OCI-LY1 (cell line): ENCODE results near the gene UPF2.

Experiments used
- H2AFZ ChIP-seq: fragments of 200-600 bp; sonication (generic), shearing (Covaris generic); 2 replicates; pipeline ENCODE4 v1.6.0; 2014; ENCODE audit warnings: antibody characterized with exemption, mild to moderate bottlenecking, low read length
- H3F3A ChIP-seq: fragments of 200-600 bp; sonication (generic), shearing (Covaris generic); 2 replicates; pipeline ENCODE4 v1.6.0; 2014; ENCODE audit warnings: mild to moderate bottlenecking, antibody characterized with exemption, low read length, moderate library complexity; ENCODE audit not compliant: insufficient read depth
- H3K27ac ChIP-seq: fragments of 200-600 bp; sonication (generic); 2 replicates; pipeline ENCODE4 v1.5.1; 2014; ENCODE audit warnings: low read length, mixed run types, mild to moderate bottlenecking, low read depth; ENCODE audit not compliant: poor library complexity, severe bottlenecking
- H3K27me3 ChIP-seq: fragments of 200-600 bp; sonication (generic); 2 replicates; pipeline ENCODE4 v1.6.0; 2014; ENCODE audit warnings: antibody characterized with exemption, mild to moderate bottlenecking, low read length, moderate library complexity; ENCODE audit not compliant: insufficient read depth
- H3K36me3 ChIP-seq: fragments of 200-600 bp; sonication (generic); 2 replicates; pipeline ENCODE4 v1.6.1; 2014; ENCODE audit warnings: mild to moderate bottlenecking, antibody characterized with exemption, low read length, moderate library complexity, mixed read lengths; ENCODE audit not compliant: insufficient read depth
- H3K4me1 ChIP-seq: fragments of 200-600 bp; sonication (generic); 2 replicates; pipeline ENCODE4 v1.5.1; 2014; ENCODE audit warnings: mild to moderate bottlenecking, low read length, moderate library complexity; ENCODE audit not compliant: insufficient read depth, severe bottlenecking
- H3K4me2 ChIP-seq: fragments of 200-600 bp; sonication (generic), shearing (Covaris generic); 2 replicates; pipeline ENCODE4 v1.6.1; 2014; ENCODE audit warnings: low read length
- H3K4me3 ChIP-seq: fragments of 200-600 bp; sonication (generic); 2 replicates; pipeline ENCODE4 v1.5.1; 2014; ENCODE audit warnings: low read length, low read depth, mild to moderate bottlenecking, mixed read lengths; ENCODE audit not compliant: poor library complexity, severe bottlenecking
- H3K79me2 ChIP-seq: fragments of 200-600 bp; shearing (Covaris generic); 2 replicates; pipeline ENCODE4 v1.6.1; 2016; ENCODE audit warnings: mixed run types, low read length, mixed read lengths; ENCODE audit not compliant: insufficient read depth
- H3K9ac ChIP-seq: fragments of 200-600 bp; sonication (generic), shearing (Covaris generic); 2 replicates; pipeline ENCODE4 v1.6.1; 2014; ENCODE audit warnings: mild to moderate bottlenecking, low read length, mixed read lengths
- H3K9me2 ChIP-seq: fragments of 200-600 bp; sonication (generic), shearing (Covaris generic); 2 replicates; pipeline ENCODE4 v1.6.1; 2014; ENCODE audit warnings: low read depth, mild to moderate bottlenecking, low read length, mixed read lengths
- H3K9me3 ChIP-seq: fragments of 200-600 bp; shearing (Covaris generic); 2 replicates; pipeline ENCODE4 v1.6.1; 2014; ENCODE audit warnings: low read length, mixed read lengths
- H4K20me1 ChIP-seq: fragments of 200-600 bp; sonication (generic), shearing (Covaris generic); 2 replicates; pipeline ENCODE4 v1.6.0; 2016; ENCODE audit warnings: mild to moderate bottlenecking, low read length; ENCODE audit not compliant: insufficient read depth
- CTCF ChIP-seq: fragments of 200-600 bp; sonication (generic), shearing (Covaris generic); IDR thresholded peaks from 2 replicates; pipeline ENCODE4 v1.5.1; 2017; ENCODE audit warnings: mild to moderate bottlenecking, antibody characterized with exemption, low read length, moderate library complexity, mixed read lengths
- EZH2 ChIP-seq: fragments of 200-600 bp; sonication (generic), shearing (Covaris generic); IDR thresholded peaks from 2 replicates; pipeline ENCODE4 v1.8.0; 2017; ENCODE audit warnings: borderline replicate concordance, mixed run types, mild to moderate bottlenecking, antibody characterized with exemption, low read length, moderate library complexity, mixed read lengths

Gene UPF2

DNA sequence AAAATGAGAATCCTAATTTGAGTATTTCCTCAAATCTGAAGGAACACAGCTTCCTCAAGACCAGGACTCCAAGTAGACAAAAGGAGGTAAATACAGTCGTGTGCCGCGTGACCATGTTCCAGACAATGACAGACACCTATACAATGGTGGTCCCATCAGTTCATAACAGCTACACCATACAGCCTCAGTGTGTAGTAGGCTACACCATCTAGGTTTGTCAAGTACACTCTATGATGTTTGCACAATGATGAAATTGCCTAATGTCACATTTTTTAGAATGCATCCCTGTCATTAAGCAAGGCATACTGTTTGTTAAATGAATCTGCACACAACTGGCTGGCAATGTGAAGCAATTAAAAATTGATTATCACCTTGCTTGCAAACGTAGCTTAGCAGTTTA, 111.6 kb downstream of the UPF2 start:
- Histone ChIP-seq H3K9me3 (no peaks in the 10 kb centered on the region), H3F3A (no peaks in the 10 kb centered on the region), H3K9me2 (no peaks in the 10 kb centered on the region), H3K79me2 (no peaks in the 10 kb centered on the region), H3K4me3 (no peak overlapping the region), H3K4me2 (no peak overlapping the region), H3K9ac (no peak overlapping the region), H3K36me3 (peaks cover 84% of the 10 kb centered on the region), H3K4me1 (no peaks in the 10 kb centered on the region), H4K20me1 (no peaks in the 10 kb centered on the region), H3K27ac (no peak overlapping the region), H2AFZ (no peak overlapping the region), H3K27me3 (no peaks in the 10 kb centered on the region)
- TF ChIP-seq EZH2 (no peak), CTCF (no peak)

DNA sequence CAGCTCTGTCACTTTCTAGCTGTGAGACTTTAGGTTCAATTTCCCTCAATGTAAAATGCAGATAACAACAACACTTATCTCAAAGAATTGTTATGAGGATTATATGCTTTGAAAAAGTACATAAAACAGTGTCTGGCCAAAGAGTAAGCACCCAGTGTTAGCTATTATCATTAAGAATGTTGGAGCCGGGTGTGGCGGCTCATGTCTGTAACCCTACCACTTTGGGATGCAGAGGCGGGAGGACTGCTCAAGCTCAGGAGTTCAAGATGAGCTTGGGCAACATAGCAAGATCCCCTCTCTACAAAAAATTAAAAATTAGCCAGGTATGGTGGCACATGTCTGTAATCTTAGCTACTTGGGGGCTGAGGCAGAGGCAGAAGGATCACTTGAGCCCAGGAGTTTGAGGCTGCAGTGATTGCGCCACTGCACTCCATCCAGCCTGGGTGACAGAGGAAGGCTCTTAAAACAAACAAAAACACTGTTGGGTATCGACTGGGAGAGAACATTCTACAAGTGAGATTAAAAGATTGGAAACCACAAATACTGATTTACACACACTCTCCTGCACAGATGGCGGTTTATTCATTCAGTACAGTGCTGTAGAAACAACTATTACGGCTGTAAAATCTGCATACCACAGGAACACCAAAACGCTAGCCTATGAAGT, 112.2 kb downstream of the UPF2 start:
- Histone ChIP-seq H3K4me1 (no peaks in the 10 kb centered on the region), H3K9me2 (no peaks in the 10 kb centered on the region), H3K9ac (no peak overlapping the region), H3K4me2 (no peak overlapping the region), H3K79me2 (no peaks in the 10 kb centered on the region), H3K36me3 (peaks cover 85% of the 10 kb centered on the region), H3F3A (no peaks in the 10 kb centered on the region), H4K20me1 (no peaks in the 10 kb centered on the region), H3K27ac (no peak overlapping the region), H3K9me3 (no peaks in the 10 kb centered on the region), H2AFZ (no peak overlapping the region), H3K27me3 (no peaks in the 10 kb centered on the region), H3K4me3 (no peak overlapping the region)
- TF ChIP-seq EZH2: no peak
- no peak for TF ChIP-seq CTCF

DNA sequence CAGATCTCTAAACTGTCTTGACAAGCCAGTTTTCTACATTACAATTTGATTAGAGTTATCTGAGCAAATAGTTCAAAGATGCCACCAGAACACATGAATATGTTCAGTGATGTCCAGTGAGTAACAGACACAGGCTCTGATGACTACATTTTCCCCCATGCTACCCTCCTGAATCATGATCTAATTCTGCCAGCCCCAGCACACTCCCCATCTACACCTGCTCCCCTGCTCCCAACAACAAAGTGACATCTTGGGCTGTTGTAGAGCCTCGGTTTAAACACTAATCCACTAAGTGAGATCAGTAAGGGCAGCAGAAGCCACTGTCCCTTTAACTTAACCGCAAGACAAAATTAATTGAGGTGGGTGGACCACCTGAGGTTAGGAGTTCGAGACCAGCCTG, 114.9 kb downstream of the UPF2 start:
- H3K4me3 ChIP-seq: no peak overlapping the region
- no peaks in the 10 kb centered on the region for H3K9me3 ChIP-seq
- no peak overlapping the region for H3K27ac ChIP-seq
- H2AFZ ChIP-seq: no peak overlapping the region
- H3F3A ChIP-seq: no peaks in the 10 kb centered on the region
- H3K79me2 ChIP-seq: no peaks in the 10 kb centered on the region
- no peak overlapping the region for H3K9ac ChIP-seq
- H3K27me3 ChIP-seq: no peaks in the 10 kb centered on the region
- H3K9me2 ChIP-seq: no peaks in the 10 kb centered on the region
- no peaks in the 10 kb centered on the region for H4K20me1 ChIP-seq
- no peak for TF ChIP-seq EZH2
- TF ChIP-seq CTCF: no peak
- no peak overlapping the region for H3K4me2 ChIP-seq
- peaks cover 74% of the 10 kb centered on the region for H3K36me3 ChIP-seq
- H3K4me1 ChIP-seq: no peaks in the 10 kb centered on the region
